Measurements from ENCODE around the gene KCNJ12. TPM values are rescaled to one million over a fixed set of nuclear protein-coding genes. Genes with fewer than 3 reads are reported as not detected.

Gene KCNJ12
- total and polyA plus RNA-seq, 2 of the 13 experiments (the other 11 are each of a cell fraction or from before 2014, with no cell fraction given): not detected

DNA sequence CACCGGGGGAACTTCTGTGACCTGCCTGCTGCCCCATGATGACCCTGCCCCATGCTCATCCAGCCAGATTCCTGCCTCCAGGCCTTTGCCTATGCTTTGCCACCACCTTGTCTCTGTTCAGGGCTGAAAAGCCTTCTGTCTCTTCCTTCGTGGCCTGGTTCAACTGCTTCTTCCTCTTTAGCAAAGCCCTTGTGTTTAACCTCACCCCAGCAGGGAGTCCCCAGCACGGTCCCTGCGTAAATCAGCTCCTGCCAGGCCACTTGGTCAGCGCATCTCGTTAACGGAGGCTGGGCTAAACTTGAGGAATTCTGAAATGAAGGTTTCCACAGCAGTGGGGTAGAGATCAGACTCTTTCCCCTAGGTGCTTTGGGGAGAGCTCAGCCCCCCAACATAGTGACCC is 16.1 kb upstream of the KCNJ12 start:
- DNase-seq (ENCODE audit: low spot score): no peak
- intact Hi-C loops (cut with micrococcal nuclease; ENCODE audit: unreplicated experiment): no loop called here
- TF ChIP-seq YY1 (IDR thresholded peaks at IDR 0.05; ENCODE audit: insufficient read depth, insufficient replicate concordance, low read depth, low read length): no peak
- ChIA-PET CTCF (ENCODE audit: low intra/inter-chr PET ratio, low total read pairs) (no interaction called here), POLR2A (no interaction called here)
- Histone ChIP-seq H3K79me2 (ENCODE audit: insufficient read depth, low read length) (no peaks in the 10 kb centered on the region), H3K36me3 (replicated peaks in 1 of 2; ENCODE audit: control insufficient read depth in 1 of 2, insufficient read depth in 2 of 2, low read length in 2 of 2) (no peaks in the 10 kb centered on the region), H3K4me3 (replicated peaks in 1 of 3; ENCODE audit: insufficient read depth in 1 of 3, low read depth in 2 of 3, low read length in 3 of 3) (no peak overlapping the region), H3K9ac (ENCODE audit: insufficient read depth, low read depth, low read length) (no peak overlapping the region), H2AFZ (ENCODE audit: low read length) (no peak overlapping the region), H3K4me1 (ENCODE audit: insufficient read depth, low read length) (no peaks in the 10 kb centered on the region), H3K27ac (ENCODE audit: extremely low read length, insufficient read depth, low read length) (no peak overlapping the region), H3K9me3 (ENCODE audit: low read length) (no peaks in the 10 kb centered on the region), H3K4me2 (ENCODE audit: low read depth, low read length) (no peak overlapping the region), H3K27me3 (ENCODE audit: control insufficient read depth in 1 of 2, insufficient read depth in 2 of 2, low read length in 2 of 2) (peaks cover 1 to 12% of the 10 kb centered on the region in 2 experiments; a peak in 2 of 5 replicates), H4K20me1 (ENCODE audit: insufficient read depth, low read length) (no peaks in the 10 kb centered on the region)
- BruUV-seq (replicated peaks): no TSS peak
- in situ Hi-C loops (cut with HindIII; ENCODE audit: extremely low pct_ligation_motif_present, low pct_unique_long_range_greater_than_20kb): no loop called here
- WGBS (ENCODE audit: low lambda C conversion rate): 38% methylated on average over 7 of the region's 7 CpGs
- ATAC-seq: no peak
- no peak for FAIRE-seq

- no peaks in the 10 kb centered on the region for H3K9me3 ChIP-seq (ENCODE audit: low read length)
- 14% methylated on average over 5 of the region's 5 CpGs for WGBS (ENCODE audit: low lambda C conversion rate)
- DNase-seq (ENCODE audit: low spot score) (no peak), ATAC-seq (no peak), FAIRE-seq (no peak)
- H3K9ac ChIP-seq (ENCODE audit: insufficient read depth, low read depth, low read length): no peak overlapping the region
- no peak overlapping the region for H3K4me2 ChIP-seq (ENCODE audit: low read depth, low read length)
- no peak overlapping the region for H3K4me3 ChIP-seq (replicated peaks in 1 of 3; ENCODE audit: insufficient read depth in 1 of 3, low read depth in 2 of 3, low read length in 3 of 3)
- ChIA-PET POLR2A (no interaction called here), CTCF (ENCODE audit: low intra/inter-chr PET ratio, low total read pairs) (no interaction called here)
- in situ Hi-C loops (cut with HindIII; ENCODE audit: extremely low pct_ligation_motif_present, low pct_unique_long_range_greater_than_20kb) (no loop called here), intact Hi-C loops (cut with micrococcal nuclease; ENCODE audit: unreplicated experiment) (no loop called here)
- no peak overlapping the region for H3K27ac ChIP-seq (ENCODE audit: extremely low read length, insufficient read depth, low read length)
- H4K20me1 ChIP-seq (ENCODE audit: insufficient read depth, low read length): no peaks in the 10 kb centered on the region
- H3K36me3 ChIP-seq (replicated peaks in 1 of 2; ENCODE audit: control insufficient read depth in 1 of 2, insufficient read depth in 2 of 2, low read length in 2 of 2): no peaks in the 10 kb centered on the region
- BruUV-seq (replicated peaks): no TSS peak
- H2AFZ ChIP-seq (ENCODE audit: low read length): no peak overlapping the region
- H3K4me1 ChIP-seq (ENCODE audit: insufficient read depth, low read length): no peaks in the 10 kb centered on the region
- peaks cover 0 to 12% of the 10 kb centered on the region in 2 experiments; a peak in 1 of 5 replicates for H3K27me3 ChIP-seq (ENCODE audit: control insufficient read depth in 1 of 2, insufficient read depth in 2 of 2, low read length in 2 of 2)
- H3K79me2 ChIP-seq (ENCODE audit: insufficient read depth, low read length): no peaks in the 10 kb centered on the region
- TF ChIP-seq, protein P1, sequence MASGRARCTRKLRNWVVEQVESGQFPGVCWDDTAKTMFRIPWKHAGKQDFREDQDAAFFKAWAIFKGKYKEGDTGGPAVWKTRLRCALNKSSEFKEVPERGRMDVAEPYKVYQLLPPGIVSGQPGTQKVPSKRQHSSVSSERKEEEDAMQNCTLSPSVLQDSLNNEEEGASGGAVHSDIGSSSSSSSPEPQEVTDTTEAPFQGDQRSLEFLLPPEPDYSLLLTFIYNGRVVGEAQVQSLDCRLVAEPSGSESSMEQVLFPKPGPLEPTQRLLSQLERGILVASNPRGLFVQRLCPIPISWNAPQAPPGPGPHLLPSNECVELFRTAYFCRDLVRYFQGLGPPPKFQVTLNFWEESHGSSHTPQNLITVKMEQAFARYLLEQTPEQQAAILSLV (CRISPR knock-in tag; IDR thresholded peaks at IDR 0.05; ENCODE audit: borderline replicate concordance): no peak
- TF ChIP-seq ZNF3 (CRISPR knock-in tag; IDR thresholded peaks at IDR 0.05) (no peak), ZBTB20 (CRISPR knock-in tag; IDR thresholded peaks at IDR 0.05; ENCODE audit: borderline replicate concordance, low read depth) (no peak), YY1 (IDR thresholded peaks at IDR 0.05; ENCODE audit: insufficient read depth, insufficient replicate concordance, low read depth, low read length) (no peak), EHMT2 (IDR thresholded peaks at IDR 0.05; ENCODE audit: borderline replicate concordance, low read depth, low read length) (no peak), KLF16 (CRISPR knock-in tag; IDR thresholded peaks at IDR 0.05) (no peak), GPBP1L1 (CRISPR knock-in tag; IDR thresholded peaks at IDR 0.05) (no peak), NFYB (CRISPR knock-in tag; IDR thresholded peaks at IDR 0.05) (no peak), ARNT2 (CRISPR knock-in tag; IDR thresholded peaks at IDR 0.05; ENCODE audit: low read depth) (no peak)
- TF ChIP-seq, protein P2, sequence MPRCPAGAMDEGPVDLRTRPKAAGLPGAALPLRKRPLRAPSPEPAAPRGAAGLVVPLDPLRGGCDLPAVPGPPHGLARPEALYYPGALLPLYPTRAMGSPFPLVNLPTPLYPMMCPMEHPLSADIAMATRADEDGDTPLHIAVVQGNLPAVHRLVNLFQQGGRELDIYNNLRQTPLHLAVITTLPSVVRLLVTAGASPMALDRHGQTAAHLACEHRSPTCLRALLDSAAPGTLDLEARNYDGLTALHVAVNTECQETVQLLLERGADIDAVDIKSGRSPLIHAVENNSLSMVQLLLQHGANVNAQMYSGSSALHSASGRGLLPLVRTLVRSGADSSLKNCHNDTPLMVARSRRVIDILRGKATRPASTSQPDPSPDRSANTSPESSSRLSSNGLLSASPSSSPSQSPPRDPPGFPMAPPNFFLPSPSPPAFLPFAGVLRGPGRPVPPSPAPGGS (CRISPR knock-in tag; IDR thresholded peaks at IDR 0.05): no peak
- TF ChIP-seq, protein P3, sequence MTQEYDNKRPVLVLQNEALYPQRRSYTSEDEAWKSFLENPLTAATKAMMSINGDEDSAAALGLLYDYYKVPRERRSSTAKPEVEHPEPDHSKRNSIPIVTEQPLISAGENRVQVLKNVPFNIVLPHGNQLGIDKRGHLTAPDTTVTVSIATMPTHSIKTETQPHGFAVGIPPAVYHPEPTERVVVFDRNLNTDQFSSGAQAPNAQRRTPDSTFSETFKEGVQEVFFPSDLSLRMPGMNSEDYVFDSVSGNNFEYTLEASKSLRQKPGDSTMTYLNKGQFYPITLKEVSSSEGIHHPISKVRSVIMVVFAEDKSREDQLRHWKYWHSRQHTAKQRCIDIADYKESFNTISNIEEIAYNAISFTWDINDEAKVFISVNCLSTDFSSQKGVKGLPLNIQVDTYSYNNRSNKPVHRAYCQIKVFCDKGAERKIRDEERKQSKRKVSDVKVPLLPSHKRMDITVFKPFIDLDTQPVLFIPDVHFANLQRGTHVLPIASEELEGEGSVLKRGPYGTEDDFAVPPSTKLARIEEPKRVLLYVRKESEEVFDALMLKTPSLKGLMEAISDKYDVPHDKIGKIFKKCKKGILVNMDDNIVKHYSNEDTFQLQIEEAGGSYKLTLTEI (CRISPR knock-in tag; conservative IDR thresholded peaks at IDR 0.05): no peak
Observed at GRCh38 chr17:21361020-21361809, 14.9 kb upstream of the KCNJ12 start.

Data from HepG2 (cell line).